Ramos (cell line): Measurements from ENCODE around the gene IFT43.
"Not testable (repeated sequence)": the region's sequence is repeated elsewhere in the genome, so short reads cannot be mapped to it uniquely, and the experiment has no call there.

Experiments
- in situ Hi-C: fragments of 300-500 bp; cut with MboI; formaldehyde crosslinking; loops from one replicate; pipeline ENCODE4 v1.14.3; 2022; ENCODE audit warnings: low sequenced_read_pairs; ENCODE audit not compliant: unreplicated experiment

Gene IFT43

DNA sequence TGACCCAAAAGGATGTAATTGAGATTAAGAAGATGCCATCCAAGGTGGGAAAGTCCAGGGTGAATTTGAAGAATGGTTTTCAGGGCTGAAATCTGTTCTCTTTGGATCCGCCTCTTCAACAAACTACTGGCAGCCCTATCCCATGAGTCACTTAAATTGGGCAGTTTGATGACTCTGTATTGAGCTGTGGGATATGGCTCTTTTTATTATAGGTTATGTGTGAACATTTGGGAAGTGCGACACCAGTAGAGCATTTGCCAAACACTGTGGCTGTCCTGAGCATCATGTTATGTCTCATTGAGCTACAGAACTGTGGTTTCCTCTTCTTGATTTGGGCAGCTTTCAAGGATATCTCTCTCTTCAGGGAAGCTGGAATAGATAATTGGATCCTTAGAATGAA is 22.3 kb downstream of the IFT43 start:
- in situ Hi-C loops: no loop called here

DNA sequence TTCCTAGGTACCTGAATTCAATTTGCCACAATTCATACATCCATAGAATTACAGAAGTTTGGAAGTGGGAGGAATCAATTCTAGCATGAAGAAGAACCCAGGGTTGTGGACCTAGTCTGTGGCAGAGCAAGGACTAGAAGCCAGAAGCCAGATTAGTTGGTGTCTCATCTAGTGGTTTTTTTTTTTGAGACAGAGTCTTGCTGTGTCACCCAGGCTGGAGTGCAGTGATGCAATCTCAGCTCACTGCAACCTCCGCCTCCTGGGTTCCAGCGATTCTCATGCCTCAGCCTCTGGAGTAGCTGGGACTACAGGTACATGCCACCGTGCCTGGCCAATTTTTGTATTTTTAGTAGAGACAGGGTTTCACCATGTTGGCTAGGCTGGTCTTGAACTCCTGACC is 24.1 kb downstream of the IFT43 start:
- in situ Hi-C loops: not testable (repeated sequence)

DNA sequence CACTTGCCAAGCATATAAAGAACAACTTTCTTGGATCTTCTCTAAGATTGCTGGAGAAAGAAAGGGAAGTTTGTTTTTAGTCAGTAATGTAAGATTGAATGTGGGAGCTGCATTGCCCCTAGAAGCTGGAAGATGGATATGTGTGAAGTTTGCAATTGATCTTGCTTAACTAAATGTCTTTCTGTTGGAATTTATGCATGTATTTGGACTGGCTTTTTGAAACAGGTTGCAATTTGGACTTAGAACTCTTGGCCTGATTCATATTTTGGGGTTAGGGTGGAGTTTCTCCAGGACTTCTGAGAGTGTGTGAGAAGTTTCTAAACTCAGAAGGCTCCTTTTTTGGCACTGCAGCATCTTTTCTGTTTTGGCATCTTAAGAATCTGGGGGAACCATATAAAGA is 26.4 kb downstream of the IFT43 start:
- in situ Hi-C loops: no loop called here

DNA sequence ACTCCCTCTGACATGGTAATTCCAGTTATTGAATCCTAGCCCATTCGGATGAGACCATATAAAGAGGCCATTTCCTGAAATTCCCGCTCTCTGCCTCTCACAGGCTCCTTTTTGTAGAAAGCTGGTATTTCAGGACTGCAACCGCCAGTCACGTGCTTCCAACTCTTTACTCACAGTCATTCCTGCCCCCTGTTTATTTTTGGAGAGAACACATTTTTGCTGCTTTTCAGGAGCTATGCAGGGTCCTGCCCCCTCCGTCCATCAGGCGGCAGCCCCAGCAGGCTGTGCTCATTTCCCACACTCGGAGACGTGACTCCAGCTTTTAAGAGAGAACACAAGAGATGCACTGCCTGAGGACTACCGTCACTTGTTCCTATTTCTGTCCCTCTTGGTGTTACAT is 26.8 kb downstream of the IFT43 start:
- in situ Hi-C loops: no loop called here

DNA sequence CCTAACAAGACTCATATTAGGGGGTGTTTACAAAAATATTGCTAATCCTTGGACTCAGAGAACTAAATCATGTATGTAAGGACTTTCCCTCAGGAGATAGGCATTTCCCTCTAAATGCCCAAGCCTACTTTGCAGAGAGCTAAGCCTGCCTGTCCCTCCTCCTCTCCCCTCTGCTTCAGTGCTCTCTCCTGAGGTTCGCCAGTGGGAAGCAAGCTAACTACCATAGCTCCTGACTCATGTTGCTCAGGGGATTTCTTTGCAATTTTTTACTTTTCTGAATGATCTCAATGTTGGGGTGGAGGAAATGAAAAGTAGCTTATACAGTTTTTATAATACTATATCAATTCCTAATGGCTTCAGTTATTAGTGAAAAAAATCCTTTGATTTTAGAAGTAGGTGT is 29.6 kb downstream of the IFT43 start:
- in situ Hi-C loops: no loop called here

DNA sequence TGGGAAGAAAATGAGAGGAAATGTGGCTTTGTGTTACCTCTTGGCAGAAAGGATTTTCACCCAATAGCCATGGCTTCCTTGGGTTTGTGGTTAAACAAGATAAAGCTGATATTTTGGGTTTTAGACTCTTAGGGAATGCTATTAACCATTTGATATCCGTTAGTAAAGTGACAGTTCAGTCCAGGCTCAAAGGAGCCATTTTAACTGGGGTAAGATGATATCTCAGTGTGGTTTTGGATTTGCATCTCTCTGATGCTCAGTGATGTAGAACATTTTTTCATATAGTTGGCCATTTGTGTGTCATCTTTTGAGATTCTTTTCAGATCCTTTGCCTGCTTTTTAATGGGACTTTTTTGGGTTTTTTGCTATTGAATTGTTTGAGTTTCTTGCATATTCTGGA is 30.1 kb downstream of the IFT43 start:
- in situ Hi-C loops: no loop called here

DNA sequence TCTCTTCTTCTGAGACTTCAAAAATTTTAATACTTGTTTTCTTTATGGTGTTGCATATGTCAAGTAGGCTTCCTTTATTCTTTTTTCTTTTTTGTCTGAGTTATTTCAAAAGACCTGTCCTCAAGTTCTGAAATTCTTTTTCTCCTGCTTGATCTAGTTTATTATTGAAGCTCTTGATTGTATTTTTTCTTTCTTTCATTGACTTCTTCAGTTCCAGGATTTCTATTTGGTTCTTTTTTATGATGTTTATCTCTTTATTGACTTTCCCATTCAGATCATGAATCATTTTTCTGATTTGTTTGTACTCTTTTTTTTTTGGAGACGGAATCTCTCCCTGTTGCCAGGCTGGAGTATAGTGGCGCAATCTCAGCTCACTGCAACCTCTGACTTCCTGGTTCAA is 34.1 kb downstream of the IFT43 start:
- in situ Hi-C loops: no loop called here

DNA sequence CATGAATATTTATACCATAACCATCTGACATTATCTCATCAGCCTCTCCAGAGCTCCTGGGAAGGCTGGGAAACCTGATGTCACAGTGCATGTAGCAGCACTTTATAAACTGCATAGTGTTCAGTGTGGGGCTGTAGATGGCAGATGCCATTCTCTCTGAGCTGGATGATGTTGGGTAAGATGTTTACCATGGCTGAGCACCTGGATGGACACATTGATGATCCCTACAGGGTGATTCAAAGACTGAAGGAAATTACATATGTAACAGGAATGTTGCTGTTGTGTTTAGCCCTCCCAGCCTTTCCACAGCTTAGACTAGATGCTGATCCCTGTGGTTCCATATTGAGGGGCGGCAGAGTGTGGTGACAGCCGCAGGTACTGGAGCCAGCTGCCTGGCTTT is 37.4 kb downstream of the IFT43 start:
- in situ Hi-C loops: no loop called here

DNA sequence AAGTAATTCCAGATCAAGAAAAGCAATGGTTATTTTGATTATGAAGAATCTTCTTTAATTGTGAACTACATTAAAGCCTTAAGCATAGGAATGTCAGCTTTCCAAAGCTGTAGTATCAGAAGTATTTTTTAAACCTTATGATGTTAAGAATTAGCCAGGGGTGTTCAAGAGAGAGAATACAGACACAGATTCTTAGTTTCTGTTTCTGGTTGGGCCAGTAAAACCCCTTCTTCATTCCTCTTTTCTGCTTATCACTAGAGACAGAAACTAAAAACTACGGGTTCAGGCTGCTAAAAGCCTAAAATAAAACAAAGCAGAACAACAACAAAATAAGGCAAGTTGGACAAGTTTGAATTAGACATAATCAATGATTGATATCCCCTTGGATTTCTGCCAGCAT is 38.2 kb downstream of the IFT43 start:
- in situ Hi-C loops: no loop called here

DNA sequence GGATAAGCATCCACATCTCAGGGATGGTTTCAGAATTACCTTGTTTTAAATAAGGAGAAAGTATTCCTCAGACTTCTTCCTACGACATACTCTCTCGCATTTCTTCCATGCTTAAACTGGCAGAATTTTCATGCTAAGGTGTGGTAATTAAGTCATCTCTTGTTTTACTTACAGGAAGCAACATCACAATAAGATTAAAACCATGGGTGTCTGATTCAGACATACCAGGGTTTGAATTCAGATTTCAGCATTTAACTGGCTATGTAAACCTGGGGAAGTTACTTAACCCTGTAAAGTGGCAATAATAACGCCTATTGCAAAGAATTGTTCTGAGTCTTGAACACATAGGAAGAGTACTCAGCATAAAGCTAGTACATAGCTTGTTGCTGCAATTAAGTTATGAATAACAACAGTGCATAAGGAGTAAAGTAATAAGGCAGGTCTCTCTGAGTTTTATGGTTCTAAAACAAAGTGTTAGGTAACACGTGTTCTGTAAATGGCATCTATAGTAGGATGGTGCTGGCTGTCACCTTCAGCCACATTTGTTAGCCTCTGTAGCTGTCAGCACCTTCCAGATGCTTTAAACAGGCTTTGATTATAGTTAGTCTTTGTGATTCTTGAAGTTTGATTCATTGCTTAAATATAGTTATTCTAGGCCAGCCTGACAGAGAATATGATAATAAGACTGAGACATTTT is 38.8 kb downstream of the IFT43 start:
- in situ Hi-C loops: no loop called here

DNA sequence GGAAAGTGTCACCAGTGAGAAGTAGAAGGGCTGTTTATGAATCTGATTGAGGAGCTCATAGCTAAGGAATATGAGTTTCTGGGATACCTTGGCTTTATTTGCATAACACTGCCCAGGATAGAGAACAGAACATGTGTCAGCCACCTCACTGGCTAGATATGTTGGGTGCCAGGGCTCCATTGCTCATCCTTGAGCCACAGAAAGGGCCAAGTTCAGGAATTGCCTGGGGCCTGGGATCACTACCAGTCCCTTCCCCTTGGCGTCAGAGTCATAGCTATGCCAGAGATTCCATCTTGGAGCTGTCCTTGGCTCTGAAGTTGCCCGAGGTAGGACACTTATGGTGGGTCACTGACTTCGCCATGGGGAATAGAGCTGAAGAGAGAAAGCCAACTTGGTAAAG is 49.0 kb downstream of the IFT43 start:
- in situ Hi-C loops: no loop called here

DNA sequence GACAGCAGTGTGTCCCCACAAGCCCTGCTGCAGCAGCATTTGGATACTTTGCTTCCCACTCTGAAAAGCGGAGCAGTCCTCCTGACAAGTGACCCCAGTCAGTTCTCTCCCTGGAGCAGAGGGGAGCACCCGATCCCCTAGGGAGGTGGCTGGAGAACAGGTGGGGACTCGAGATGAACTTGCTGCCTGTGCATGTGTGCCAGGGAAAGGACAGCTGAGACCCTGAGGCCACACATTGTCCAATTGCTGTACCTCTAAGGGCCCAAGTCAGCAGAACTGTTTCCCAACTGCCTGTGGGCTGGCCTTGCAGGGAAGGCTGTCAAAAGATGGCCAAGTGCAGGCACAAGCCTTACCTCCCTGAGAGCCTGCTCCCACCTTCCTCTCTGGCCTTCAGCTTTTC is 55.1 kb downstream of the IFT43 start:
- in situ Hi-C loops: no loop called here

DNA sequence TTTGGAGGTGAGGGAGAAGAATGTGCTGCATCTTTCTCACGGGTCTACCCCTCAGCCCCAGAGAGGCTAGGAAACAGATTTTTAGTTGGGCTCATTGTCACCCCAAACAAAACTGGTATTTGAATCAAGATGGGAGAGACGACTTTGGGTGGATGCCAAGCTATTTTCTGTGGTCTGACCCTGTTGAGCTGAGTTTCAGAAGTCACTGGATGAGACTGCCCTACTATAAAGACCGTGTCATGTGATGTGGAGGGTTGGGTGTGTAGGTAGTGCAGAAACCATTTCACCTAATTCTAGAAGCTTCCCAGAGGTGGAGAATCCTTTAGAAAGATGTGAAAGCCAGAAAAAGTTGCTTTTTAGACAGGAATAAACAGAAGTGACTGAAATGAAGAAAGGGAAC is 60.2 kb downstream of the IFT43 start:
- in situ Hi-C loops: no loop called here

DNA sequence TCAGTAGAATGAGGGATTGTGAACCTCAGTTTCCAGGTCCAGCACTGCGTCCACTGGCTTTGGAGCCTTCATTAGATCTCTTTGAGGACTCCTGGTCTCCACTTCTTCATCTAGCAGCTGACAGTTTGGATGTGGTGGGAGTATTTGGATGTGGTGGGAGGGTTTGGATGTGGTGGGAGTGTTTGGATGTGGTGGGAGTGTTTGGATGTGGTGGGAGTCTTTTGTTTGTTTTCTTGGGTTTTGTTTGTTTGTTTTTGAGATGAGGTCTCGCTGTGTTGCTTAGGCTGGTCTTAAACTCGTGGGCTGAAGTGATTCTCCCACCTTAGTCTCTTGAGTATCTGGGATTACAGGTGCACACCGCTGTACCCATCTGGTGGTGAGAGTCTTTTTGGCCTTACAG is 64.7 kb downstream of the IFT43 start:
- in situ Hi-C loops: loop anchor here (5.0 to 10.0 kb wide), 2 partner anchors 337 to 595 kb away; no protein-coding TSS in a partner anchor

DNA sequence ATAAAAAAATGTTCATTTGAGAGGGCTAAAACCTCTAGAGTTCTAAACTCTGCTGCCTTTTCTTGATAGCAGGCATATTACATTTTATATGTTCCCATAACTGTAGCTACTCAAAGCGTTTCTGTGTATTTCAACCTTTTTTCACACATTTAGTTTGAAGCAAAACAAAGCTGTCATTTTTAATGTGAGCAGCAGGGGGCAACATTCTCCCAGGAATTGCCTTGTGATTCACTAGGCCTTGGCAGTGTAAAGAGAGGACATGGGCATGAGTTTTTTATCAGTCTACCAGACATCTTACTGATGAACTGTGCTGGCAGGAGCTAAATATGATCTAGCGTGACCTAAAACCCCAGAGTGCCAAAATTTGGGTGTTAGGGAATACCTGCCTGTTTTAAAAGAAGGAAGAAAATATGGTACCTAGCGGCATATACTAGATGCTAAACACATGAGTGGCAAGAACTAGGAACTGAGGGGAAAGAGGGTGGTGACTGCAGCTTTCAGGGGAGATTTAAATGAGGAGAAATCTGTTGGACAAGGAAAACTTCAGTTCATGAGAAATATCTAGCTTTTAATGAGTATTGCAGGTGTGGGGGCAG is 65.3 kb downstream of the IFT43 start:
- in situ Hi-C loops: loop anchor here (5.0 to 10.0 kb wide), 2 partner anchors 336 to 594 kb away; no protein-coding TSS in a partner anchor

DNA sequence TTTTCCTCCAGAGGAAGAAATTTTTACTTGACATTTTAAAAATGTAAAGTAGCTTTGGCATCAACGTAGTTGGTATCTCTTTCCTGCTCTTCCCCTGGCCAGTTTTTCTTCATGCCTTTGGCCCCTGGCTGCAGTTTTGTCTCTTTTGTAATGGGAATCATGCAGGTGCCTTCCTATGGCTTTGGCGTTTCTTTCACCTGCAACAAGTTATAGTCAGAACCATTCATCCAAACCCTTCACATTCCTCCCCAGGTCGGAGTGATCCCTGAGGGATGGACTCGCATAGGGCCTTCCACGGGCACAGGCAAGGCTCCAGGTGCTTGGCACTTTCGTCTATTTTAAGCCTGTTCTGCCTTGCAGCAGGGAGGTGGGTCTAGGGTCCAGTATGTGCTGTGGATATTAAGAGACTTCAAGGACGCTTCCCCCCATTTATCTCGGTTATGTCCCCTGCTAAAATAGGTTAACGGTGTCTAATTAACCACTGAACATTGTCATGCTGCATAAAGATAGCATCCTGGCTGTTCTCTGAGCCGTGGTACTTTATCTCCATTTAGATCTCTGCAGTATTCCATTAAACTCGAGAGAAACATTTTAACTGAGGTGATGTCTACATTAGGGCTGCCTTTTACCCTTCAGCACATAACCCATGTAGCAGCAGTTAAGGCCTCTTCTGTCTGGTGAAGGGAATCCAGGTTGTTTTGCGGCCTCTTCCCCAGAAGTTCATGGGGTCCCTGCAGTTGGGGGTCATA is 66.3 kb downstream of the IFT43 start:
- in situ Hi-C loops: loop anchor here (5.0 to 10.0 kb wide), 2 partner anchors 335 to 593 kb away; no protein-coding TSS in a partner anchor

DNA sequence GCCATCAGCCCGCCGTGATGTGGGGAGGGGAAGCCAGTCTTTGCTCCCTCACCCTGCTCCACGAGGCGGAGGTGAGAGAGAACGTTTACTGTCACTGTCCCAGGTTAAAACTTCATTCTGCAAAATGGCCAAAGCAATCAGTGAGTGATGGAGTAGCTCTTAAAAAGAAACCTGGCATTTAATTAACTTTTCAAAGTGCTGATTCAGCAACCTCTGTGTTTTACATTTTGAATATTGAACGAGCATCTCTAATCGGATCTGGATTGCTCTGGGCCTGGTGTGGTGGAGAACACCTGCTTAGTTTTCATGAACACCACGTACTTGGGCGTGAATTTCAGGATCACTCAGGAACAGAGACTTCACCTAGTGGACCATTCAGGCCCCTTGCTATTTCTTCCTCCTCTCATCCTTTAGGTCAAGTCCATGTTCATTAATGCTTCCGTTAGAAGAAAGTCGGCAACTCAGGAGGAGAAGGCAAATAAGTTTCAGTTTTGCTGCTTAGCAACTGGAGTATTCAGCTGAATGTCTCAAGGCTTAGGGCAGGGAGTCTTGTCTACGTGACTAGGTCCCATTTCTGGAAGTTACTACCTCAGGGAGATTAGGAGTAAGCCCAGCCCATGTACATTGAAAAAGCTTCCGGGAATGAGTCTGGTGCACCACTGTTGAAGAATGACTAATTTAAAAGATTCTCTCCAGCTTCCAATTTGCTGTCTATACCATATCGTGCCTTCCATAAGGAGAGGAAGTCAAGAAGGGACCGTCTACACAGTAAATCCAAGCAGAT is 68.2 kb downstream of the IFT43 start:
- in situ Hi-C loops: loop anchor here (5.0 to 10.0 kb wide), 2 partner anchors 334 to 591 kb away; no protein-coding TSS in a partner anchor

DNA sequence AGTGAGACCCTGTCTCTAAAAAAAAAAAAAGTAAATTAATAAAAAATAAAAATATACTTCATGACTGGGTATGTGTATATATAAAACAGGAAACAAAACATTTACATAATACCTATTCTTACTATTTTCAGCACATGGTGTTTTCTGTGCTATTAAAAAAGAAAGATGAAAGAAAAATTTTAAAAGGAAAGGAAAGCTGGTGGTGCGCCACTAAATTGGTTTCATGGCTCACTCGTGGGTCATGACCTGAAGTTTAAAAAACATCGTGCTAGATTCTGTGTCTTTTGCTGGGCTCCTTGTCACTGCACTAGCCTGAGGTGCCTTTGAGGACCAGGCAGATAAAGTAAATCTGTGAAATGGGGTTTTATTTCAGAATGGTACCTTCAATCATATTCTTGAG is 69.8 kb downstream of the IFT43 start:
- in situ Hi-C loops: loop anchor here (10.0 kb wide), 1 partner anchor 589 kb away; no protein-coding TSS in a partner anchor

DNA sequence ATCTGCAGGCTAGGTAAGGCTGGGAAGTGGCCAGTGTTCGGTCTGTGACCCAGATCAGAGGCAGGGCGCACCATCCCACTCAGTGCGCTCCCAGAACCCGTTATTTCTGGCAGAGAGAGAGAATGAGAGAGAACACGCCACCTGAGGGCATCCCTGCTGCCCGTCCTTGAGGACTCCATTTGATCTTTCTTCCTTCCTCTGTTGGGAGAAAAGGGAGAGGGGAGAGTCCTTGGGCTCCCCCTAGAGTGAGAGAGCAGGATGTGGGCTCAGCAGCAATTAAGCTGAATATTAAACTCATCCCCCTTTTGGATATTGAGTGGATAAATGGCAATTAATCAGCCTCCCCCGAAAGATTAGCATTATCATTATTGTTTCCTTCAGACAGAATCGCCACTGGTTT is 70.6 kb downstream of the IFT43 start:
- in situ Hi-C loops: loop anchor here (10.0 kb wide), 1 partner anchor 589 kb away; no protein-coding TSS in a partner anchor

DNA sequence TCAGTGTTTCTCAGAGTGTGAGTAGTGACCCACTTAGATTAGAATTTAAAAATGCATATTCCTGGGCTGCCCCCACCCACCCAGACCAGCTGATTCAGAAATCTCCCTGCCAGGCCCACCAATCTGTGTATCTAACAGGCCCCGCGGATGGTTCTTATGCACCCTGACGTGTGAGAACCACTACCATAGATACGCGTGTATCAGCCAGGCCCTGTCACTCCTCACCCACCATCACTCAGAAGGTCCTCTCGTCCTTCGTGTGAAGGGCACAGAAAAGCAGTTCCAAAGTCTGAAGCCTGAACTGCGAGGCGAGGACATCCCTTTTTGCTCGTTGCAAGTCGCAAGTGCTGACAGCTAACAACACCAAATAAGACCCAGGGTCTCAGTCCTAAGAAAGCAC is 72.4 kb downstream of the IFT43 start:
- in situ Hi-C loops: loop anchor here (10.0 kb wide), 1 partner anchor 587 kb away; no protein-coding TSS in a partner anchor
